Measurements from ENCODE around the gene TMEM140. TPM values are rescaled to one million over a fixed set of nuclear protein-coding genes. Genes with fewer than 3 reads are reported as not detected.
"Not testable (repeated sequence)": the region's sequence is repeated elsewhere in the genome, so short reads cannot be mapped to it uniquely, and the experiment has no call there.

The TMEM140 gene
- total RNA-seq, 1 donor from 2014 or later, result 4.8 TPM

DNA sequence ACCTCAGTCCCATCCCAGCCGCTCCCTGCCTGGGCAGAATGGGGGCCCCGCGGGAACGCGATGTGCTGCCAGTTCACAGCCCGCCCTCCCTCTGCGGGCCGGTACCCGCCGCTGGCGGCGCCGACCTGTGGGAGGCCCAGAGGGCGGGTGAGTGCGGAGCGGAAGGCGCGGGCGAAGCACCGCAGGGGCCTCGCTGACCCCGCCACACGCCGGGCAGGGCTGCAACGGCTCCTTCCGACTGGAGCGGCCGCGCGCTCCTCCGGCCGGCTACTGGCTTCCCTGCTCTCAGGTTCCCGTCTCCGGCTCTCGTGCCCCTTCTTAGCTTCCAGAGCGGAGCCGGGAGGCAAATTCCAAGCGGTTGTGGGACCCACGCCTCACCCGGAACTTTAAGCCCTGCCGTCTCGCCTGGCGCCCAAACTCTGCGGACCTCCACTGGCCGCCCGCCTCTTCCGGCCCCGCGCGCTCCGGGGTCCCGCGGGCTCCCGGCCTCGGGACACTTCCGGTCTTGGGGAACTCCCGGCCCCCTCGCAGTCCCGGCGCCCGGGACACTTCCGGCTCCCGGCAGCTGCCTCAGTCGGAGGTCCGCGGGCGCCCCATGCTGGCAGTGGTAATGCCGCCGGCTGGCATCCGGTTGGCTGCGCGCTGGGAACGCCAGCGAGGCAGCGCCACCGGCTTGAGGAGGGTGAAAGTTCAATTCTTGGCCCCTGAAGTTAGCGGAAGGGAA lies 22.6 kb downstream of the TMEM140 start, which contains the start of gene CYREN:
Gene CYREN, minus strand, starts transcription at position 434 of the 724 bp plus-strand sequence. CDS start 1,785 bp downstream, outside the sequence.
- peak; percentile 82 for DNase-seq (ENCODE audit: low spot score)
- Mint-ChIP-seq H3K27ac (peak within 1 kb of the TSS; percentile 95), H3K4me3 (ENCODE audit: low read depth) (peak within 1 kb of the TSS; percentile 95), H3K36me3 (ENCODE audit: low read depth) (peaks cover 44% of the 10 kb centered on the region), H3K27me3 (ENCODE audit: low read depth) (no peaks in the 10 kb centered on the region), H3K4me1 (ENCODE audit: low read depth) (peaks cover 33% of the 10 kb centered on the region), H3K9me3 (no peaks in the 10 kb centered on the region)
- intact Hi-C loops (cut with micrococcal nuclease), result loop anchor here (1.0 to 10.0 kb wide), 6 partner anchors 22 to 736 kb away; partner anchors contain the start of genes NUP205, STMP1, TMEM140 and WDR91

DNA sequence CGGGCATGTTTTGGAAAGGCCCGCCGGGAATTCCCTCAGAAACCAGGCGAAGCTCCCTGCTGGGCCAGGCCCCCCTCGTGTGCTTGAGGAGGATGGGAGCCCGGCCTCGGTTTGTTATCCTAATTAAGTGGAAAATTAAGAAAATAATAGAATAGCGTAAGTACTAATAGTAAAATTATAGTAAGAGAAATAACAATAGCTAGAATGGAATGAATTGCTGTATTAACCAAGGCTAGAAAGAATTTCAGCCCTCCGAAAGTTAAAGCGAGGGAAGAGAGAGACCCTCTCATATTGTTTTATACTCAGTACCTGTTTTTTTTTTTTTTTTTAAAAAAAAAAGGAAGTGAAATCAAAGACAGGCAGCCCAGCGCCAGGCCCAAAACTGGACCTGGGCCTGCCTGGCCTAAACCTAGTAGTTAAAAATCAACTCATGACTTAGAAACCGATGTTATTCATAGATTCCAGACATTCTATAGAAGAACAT lies 23.2 kb downstream of the TMEM140 start:
- H3K4me3 Mint-ChIP-seq (ENCODE audit: low read depth), result peak overlapping the region; percentile 85
- DNase-seq (ENCODE audit: low spot score); H3K9me3 Mint-ChIP-seq; H3K27me3 Mint-ChIP-seq (ENCODE audit: low read depth): not testable (repeated sequence)
- peaks cover 38% of the 10 kb centered on the region for H3K36me3 Mint-ChIP-seq (ENCODE audit: low read depth)
- intact Hi-C loops (cut with micrococcal nuclease), result loop anchor here (1.0 to 10.0 kb wide), 6 partner anchors 23 to 736 kb away; partner anchors contain the start of genes NUP205, STMP1, TMEM140 and WDR91
- peaks cover 33% of the 10 kb centered on the region for H3K4me1 Mint-ChIP-seq (ENCODE audit: low read depth)
- H3K27ac Mint-ChIP-seq, result peak overlapping the region; percentile 92

DNA sequence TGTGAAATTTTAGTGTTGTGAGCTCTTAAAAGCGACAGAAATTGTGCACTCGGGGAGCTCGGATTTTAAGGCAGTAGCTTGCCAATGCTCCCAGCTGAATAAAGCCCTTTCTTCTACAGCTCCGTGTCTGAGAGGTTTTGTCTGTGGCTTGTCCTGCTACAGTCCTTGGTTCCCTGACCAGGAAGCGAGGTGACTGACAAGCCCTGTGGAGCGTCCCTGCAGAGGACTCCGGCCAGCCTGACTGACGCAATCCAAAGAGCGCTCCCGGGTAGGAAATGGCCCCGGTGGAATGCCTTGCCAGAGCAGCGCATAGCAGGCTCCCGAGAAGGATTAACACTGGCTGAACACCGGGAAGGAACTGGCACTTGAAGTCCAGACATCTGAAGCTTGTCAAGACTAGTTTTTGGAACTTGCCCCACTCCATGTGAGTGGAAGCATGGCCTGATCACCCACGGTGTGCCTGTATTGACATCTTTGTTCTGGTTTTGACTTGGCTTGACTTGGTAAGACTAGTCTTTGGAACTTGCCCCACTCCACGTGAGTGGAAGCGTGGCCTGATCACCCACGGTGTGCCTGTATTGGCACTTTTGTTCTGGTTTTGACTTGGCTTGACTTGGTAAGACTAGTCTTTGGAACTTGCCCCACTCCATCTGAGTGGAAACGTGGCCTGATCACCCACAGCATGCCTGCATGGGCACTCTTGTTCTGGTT lies 23.9 kb downstream of the TMEM140 start:
- intact Hi-C loops (cut with micrococcal nuclease), result loop anchor here (2.0 to 10.0 kb wide), 5 partner anchors 39 to 737 kb away; partner anchors contain the start of genes NUP205, STMP1 and WDR91
- Mint-ChIP-seq H3K4me1 (ENCODE audit: low read depth) (peaks cover 33% of the 10 kb centered on the region), H3K4me3 (ENCODE audit: low read depth) (peak overlapping the region; percentile 61), H3K27ac (peak overlapping the region; percentile 70), H3K36me3 (ENCODE audit: low read depth) (peaks cover 34% of the 10 kb centered on the region)
- H3K9me3 Mint-ChIP-seq; H3K27me3 Mint-ChIP-seq (ENCODE audit: low read depth): not testable (repeated sequence)
- DNase-seq (ENCODE audit: low spot score), result peak; percentile 8

DNA sequence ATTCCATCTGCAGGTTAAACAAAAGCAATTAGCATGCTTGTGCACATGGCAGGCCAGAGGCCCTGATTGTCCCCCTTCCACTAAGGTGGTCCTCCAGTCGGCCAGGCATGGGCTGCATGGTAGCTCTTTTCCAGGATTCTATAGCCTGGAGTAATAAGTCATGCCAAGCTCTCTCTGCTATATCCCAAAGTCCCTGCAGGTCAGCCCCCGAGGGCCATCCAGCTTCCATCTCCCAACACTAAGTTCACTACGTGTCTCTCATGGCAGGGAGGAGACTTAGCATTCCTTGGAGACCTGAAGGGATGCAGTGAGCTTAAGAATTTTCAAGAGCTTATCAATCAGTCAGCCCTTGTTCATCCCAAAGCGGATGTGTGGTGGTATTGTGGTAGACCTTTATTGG lies 26.0 kb downstream of the TMEM140 start:
- DNase-seq (ENCODE audit: low spot score), result peak; percentile 6
- intact Hi-C loops (cut with micrococcal nuclease), result loop anchor here (5.0 to 10.0 kb wide), 4 partner anchors 383 to 739 kb away; partner anchors contain the start of genes NUP205 and STMP1
- Mint-ChIP-seq H3K36me3 (ENCODE audit: low read depth) (peaks cover 13% of the 10 kb centered on the region), H3K4me1 (ENCODE audit: low read depth) (peaks cover 16% of the 10 kb centered on the region)
- not testable (repeated sequence) for H3K4me3 Mint-ChIP-seq (ENCODE audit: low read depth); H3K27me3 Mint-ChIP-seq (ENCODE audit: low read depth); H3K27ac Mint-ChIP-seq; H3K9me3 Mint-ChIP-seq

DNA sequence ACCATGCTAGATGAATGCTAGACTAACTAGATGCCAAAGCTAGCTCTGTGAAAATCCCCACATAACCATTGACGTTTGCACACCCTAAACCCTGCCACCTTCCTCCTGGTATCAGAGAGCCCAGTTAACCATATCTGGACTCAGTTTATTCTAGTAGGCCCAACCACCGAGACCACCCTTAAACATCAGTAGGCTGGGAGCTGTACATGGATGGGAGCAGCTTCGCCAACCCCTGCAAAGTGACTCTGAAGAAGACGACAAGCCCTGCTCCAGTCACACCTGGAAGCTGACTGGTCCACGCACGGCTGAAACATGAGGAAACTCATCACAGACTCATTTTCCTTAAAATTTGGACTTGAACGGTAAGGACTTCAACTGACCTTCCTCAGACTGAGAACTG lies 27.1 kb downstream of the TMEM140 start:
- Mint-ChIP-seq H3K27ac (no peak overlapping the region), H3K4me3 (ENCODE audit: low read depth) (no peak overlapping the region), H3K27me3 (ENCODE audit: low read depth) (no peaks in the 10 kb centered on the region), H3K36me3 (ENCODE audit: low read depth) (peaks cover 3% of the 10 kb centered on the region), H3K4me1 (ENCODE audit: low read depth) (peaks cover 6% of the 10 kb centered on the region), H3K9me3 (peaks cover 5% of the 10 kb centered on the region)
- peak; percentile 3 for DNase-seq (ENCODE audit: low spot score)
- intact Hi-C loops (cut with micrococcal nuclease), result loop anchor here (5.0 to 10.0 kb wide), 4 partner anchors 382 to 740 kb away; partner anchors contain the start of genes NUP205 and STMP1

DNA sequence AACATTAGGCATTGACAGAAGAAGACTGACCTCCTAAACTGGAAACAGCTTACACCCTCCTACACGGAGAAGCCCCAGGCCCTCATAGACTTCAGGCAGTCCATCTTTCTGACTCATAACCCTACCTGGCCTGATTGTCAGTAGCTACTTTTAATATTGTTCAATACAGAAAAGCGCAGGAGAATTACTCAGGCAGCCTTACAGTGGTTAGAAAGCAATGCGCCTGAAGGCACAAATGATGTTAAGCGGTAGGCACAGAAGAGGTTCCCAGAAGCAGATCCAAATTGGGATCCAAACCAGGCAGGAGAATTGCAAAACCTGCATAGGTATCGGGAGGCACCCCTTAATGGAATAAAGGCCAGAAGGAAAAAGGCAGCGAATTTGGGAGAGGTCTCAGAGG lies 28.1 kb downstream of the TMEM140 start:
- peaks cover 13% of the 10 kb centered on the region for H3K36me3 Mint-ChIP-seq (ENCODE audit: low read depth)
- no peaks in the 10 kb centered on the region for H3K27me3 Mint-ChIP-seq (ENCODE audit: low read depth)
- intact Hi-C loops (cut with micrococcal nuclease), result loop anchor here (10.0 kb wide), 2 partner anchors 441 to 741 kb away; no protein-coding TSS in a partner anchor
- H3K9me3 Mint-ChIP-seq, result peaks cover 13% of the 10 kb centered on the region
- no peak overlapping the region for H3K4me3 Mint-ChIP-seq (ENCODE audit: low read depth)
- H3K4me1 Mint-ChIP-seq (ENCODE audit: low read depth), result peaks cover 7% of the 10 kb centered on the region
- no peak overlapping the region for H3K27ac Mint-ChIP-seq
- DNase-seq (ENCODE audit: low spot score), result no peak

DNA sequence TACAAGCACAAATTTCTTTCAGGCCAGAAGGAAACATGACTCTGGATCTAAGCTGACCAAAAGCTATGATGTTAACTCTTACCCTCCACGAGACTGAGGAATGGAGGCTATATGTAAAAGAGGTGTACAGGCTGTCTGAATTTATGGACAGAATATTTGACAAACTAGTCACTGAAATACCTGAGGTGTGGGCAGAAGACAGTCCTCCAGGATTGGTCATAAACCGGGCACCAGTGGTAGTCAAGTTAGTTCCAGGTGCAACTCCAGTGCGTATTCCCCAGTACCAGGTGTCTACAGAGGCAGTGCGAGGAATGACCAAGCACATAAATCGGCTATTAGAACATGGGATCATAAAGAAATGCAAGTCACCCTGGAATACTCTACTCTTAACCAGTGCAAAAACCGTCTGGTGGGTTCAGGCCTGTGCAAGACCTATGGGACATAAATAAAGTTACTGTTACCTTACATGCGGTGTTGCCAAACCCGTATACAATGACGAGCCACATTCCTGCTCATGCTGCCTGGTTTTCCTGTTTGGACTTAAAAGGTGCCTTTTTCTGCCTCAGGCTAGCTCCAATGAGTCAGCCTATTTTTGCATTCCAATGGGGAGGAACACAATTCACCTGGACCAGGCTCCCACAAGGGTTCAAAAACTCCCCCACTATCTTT lies 29.3 kb downstream of the TMEM140 start:
- Mint-ChIP-seq H3K4me3 (ENCODE audit: low read depth) (no peak overlapping the region), H3K4me1 (ENCODE audit: low read depth) (peaks cover 3% of the 10 kb centered on the region), H3K36me3 (ENCODE audit: low read depth) (peaks cover 26% of the 10 kb centered on the region), H3K27ac (no peak overlapping the region), H3K27me3 (ENCODE audit: low read depth) (no peaks in the 10 kb centered on the region), H3K9me3 (peaks cover 24% of the 10 kb centered on the region)
- no peak for DNase-seq (ENCODE audit: low spot score)
- intact Hi-C loops (cut with micrococcal nuclease), result loop anchor here (10.0 kb wide), 2 partner anchors 442 to 742 kb away; no protein-coding TSS in a partner anchor

DNA sequence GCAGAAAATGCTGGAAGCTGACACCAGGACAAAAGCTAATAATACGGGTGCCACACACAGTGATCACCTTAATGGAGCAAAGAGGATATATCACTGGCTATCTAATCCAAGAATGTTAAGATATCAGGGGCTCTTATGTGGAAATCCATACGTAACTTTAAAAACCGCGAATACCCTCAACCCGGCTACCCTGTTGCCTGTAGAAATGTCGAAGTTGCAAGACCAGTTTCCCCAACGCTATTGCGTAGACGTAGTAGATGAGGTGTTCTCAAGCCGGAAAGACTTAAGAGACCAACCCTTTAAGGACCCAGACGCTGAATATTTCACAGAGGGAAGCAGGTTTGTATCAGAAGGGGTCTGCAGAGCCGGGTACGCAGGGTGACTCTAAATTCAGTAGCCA lies 30.5 kb downstream of the TMEM140 start:
- H3K27ac Mint-ChIP-seq, result no peak overlapping the region
- H3K9me3 Mint-ChIP-seq, result peaks cover 29% of the 10 kb centered on the region
- intact Hi-C loops (cut with micrococcal nuclease), result loop anchor here (10.0 kb wide), 2 partner anchors 444 to 744 kb away; no protein-coding TSS in a partner anchor
- DNase-seq (ENCODE audit: low spot score), result no peak
- H3K4me1 Mint-ChIP-seq (ENCODE audit: low read depth), result peaks cover 2% of the 10 kb centered on the region
- H3K27me3 Mint-ChIP-seq (ENCODE audit: low read depth), result no peaks in the 10 kb centered on the region
- no peak overlapping the region for H3K4me3 Mint-ChIP-seq (ENCODE audit: low read depth)
- peaks cover 38% of the 10 kb centered on the region for H3K36me3 Mint-ChIP-seq (ENCODE audit: low read depth)

DNA sequence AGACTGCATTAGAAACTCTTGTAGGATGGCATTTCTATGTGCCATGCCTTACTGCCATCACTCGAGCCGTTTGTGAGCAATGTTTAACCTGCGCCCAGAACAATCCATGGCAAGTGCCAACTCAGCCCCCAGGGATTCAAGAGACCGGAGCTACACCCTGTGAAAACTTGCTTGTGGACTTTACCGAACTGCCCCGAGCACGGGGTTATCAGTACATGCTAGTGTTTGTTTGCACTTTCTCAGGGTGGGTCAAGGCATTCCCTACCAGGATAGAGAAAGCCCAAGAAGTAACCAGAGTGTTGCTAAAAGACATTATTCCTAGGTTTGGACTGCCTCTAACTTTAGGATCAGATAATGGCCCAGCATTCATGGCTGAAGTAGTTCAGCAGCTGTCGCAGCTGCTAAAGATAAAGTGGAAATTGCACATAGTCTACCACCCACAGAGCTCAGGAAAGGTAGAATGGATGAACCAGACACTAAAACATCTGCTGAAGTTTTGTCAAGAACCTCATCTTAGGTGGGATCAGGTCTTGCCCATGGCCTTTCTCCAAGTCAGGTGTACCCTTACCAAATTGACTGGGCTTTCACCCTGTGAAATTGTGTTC lies 31.6 kb downstream of the TMEM140 start:
- Mint-ChIP-seq H3K27me3 (ENCODE audit: low read depth) (no peaks in the 10 kb centered on the region), H3K36me3 (ENCODE audit: low read depth) (peaks cover 48% of the 10 kb centered on the region), H3K4me1 (ENCODE audit: low read depth) (peaks cover 2% of the 10 kb centered on the region), H3K9me3 (peaks cover 29% of the 10 kb centered on the region), H3K27ac (no peak overlapping the region), H3K4me3 (ENCODE audit: low read depth) (no peak overlapping the region)
- intact Hi-C loops (cut with micrococcal nuclease), result loop anchor here (10.0 kb wide), 2 partner anchors 445 to 745 kb away; no protein-coding TSS in a partner anchor
- no peak for DNase-seq (ENCODE audit: low spot score)

DNA sequence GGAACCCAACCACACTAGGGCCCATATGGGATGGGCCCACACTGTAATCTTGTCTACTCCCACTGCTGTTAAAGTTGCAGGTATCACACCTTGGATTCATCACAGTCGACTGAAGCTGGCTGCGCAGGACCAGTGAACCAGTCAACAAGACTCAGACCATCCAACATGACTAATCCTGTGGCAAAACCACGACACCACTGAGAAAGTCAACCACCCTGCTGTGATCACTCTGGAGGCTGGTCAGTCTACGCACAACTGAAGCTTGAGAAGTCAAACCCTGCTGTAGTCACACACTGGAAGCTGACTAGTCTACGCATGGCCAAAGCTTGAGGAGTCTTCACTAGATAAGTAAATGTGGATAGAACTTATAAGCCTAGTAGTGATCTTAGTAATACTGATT lies 32.2 kb downstream of the TMEM140 start:
- intact Hi-C loops (cut with micrococcal nuclease), result no loop called here
- Mint-ChIP-seq H3K4me3 (ENCODE audit: low read depth) (no peak overlapping the region), H3K27ac (no peak overlapping the region), H3K4me1 (ENCODE audit: low read depth) (peaks cover 2% of the 10 kb centered on the region), H3K36me3 (ENCODE audit: low read depth) (peaks cover 53% of the 10 kb centered on the region), H3K9me3 (peaks cover 29% of the 10 kb centered on the region), H3K27me3 (ENCODE audit: low read depth) (no peaks in the 10 kb centered on the region)
- no peak for DNase-seq (ENCODE audit: low spot score)

DNA sequence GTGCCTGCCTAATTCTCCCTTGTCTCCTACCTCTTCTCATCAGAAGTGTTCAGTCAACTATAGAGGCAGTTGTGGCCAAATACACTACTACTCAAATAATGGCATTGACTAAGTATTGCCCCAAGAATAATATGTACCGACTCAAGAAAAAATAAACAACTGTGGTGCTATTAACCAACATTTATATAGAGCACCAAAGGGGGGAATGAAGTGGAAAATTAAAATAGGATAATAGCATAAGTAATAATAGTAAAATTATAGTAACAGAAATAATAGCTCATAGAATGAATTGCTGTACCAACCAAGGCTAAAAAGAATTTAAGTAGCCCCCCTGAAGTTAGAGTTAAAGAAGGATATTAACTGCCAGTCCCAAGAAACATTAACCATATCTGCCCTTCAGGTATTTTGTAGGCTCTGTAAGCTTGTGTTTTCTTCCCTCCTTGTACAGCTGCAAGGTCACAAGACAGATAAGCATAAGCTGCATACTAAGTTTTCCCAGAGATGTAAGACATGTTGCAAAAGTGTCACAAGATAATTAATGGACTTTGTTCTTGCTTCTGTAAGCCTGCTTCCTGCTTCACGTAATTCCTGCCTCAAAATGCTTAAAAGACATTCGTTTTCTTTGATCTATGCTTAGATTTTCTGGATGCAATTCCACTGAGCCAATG lies 33.5 kb downstream of the TMEM140 start:
- intact Hi-C loops (cut with micrococcal nuclease), result no loop called here

More for the DNA sequence above, 33.5 kb downstream of the TMEM140 start:
- Mint-ChIP-seq H3K4me1 (ENCODE audit: low read depth) (peaks cover 2% of the 10 kb centered on the region), H3K9me3 (peaks cover 29% of the 10 kb centered on the region), H3K4me3 (ENCODE audit: low read depth) (no peak overlapping the region), H3K36me3 (ENCODE audit: low read depth) (peaks cover 64% of the 10 kb centered on the region), H3K27ac (no peak overlapping the region), H3K27me3 (ENCODE audit: low read depth) (no peaks in the 10 kb centered on the region)
- no peak for DNase-seq (ENCODE audit: low spot score)

Data from activated T-helper 2 cell treated with anti-CD3 and anti-CD28 coated beads, Interferon-gamma antibody, Interleukin-2, Interleukin-4, amounts not matched to agents 10 μg/mL and 5 μg/mL and 100 μg/mL, durations not matched to agents 14 hours and 24 hours and 36 hours (primary cell).